Psoas muscle (tissue), 8 donors: ENCODE measurements around the gene GMPR. TPM values are rescaled to one million over a fixed set of nuclear protein-coding genes. Genes with fewer than 3 reads are reported as not detected.

Experiments used
- ATAC-seq, 4 donors: fragments of 200-7000 bp; cut with Tn5 transposase; one replicate each; pipeline ENCODE4 v1.9.1; 2020; ENCODE audit warnings: moderate library complexity in 3 of 4, mild to moderate bottlenecking in 2 of 4
- DNase-seq, 2 donors: peaks; one replicate each; pipeline ENCODE4 v3.0.0-alpha.2; 2020
- H3K27ac ChIP-seq: fragments of 200-600 bp; one replicate; pipeline ENCODE4 v1.8.0; 2022
- H3K27me3 ChIP-seq, 3 donors: fragments of 200-600 bp in 1 of 3; one replicate each; pipeline versions ENCODE4 v1.6.1 to v1.8.0; 2013 to 2022; ENCODE audit warnings: low read length in 2 of 3, mild to moderate bottlenecking in 2 of 3, moderate library complexity in 1 of 3; ENCODE audit not compliant: insufficient read depth in 3 of 3
- H3K36me3 ChIP-seq, 2 donors: fragments of 200-600 bp in 1 of 2; one replicate each; pipeline versions ENCODE4 v1.6.1 to v1.8.0; 2013 to 2022; ENCODE audit warnings: low read depth in 1 of 2, mild to moderate bottlenecking in 1 of 2, moderate library complexity in 1 of 2; ENCODE audit not compliant: insufficient read depth in 1 of 2
- H3K4me1 ChIP-seq: fragments of 200-600 bp; one replicate; pipeline ENCODE4 v1.8.0; 2022
- H3K4me3 ChIP-seq: fragments of 200-600 bp; one replicate; pipeline ENCODE4 v1.8.0; 2022; ENCODE audit warnings: mild to moderate bottlenecking
- H3K9me3 ChIP-seq: fragments of 200-600 bp; one replicate; pipeline ENCODE4 v1.8.0; 2022
- CTCF ChIP-seq: fragments of 200-600 bp; IDR thresholded peaks from one replicate; pipeline ENCODE4 v1.8.0; 2022; ENCODE audit warnings: antibody characterized with exemption
- WGBS, 3 donors: extraction: QIAGEN DNeasy Blood & Tissue Kit; methylation state at CpG; one replicate each; pipeline versions ENCODE4 v1.1.6 to v1.1.7; 2013; 5-methylcytosine and 5-hydroxymethylcytosine counted together
- intact Hi-C, 2 donors: fragments of 100-400 bp; cut with DNase I; formaldehyde crosslinking; loops; one replicate each; pipeline versions ENCODE4 v1.11.0 to v1.14.2; 2022
- polyA plus RNA-seq, 3 donors: library from polyadenylated mRNA; stranded (reverse); fragments of 200-250 nt; gene quantifications; one replicate each; pipeline ENCODE4 v1.2.3, GENCODE V29; 2013
- total RNA-seq, 4 donors: library from RNA; stranded (reverse); fragmentation: NEBNext Ultra II Directional in 2 of 4; extraction: Animal tissue kit (Norgen Biotek cat#: 25700) in 2 of 4; gene quantifications; one replicate each; pipeline versions ENCODE4 v1.2.1 to v1.2.4, GENCODE V29; 2021 to 2023
- donor health status: healthy with polysubstance abuse.
- donor health status: DM: no; HTN: no; CAD: no; lungs with moderate emphysema.
- donor health status: Bipolar disorder and iron deficiency.
- donor health status: healthy.
- donor health status: DM: yes; HTN: yes; CAD: no.
- donor health status: DM: no; HTN: no; CAD: no.
- donor health status: DM: no; HTN: no; CAD: no.
- donor health status: DM: yes; HTN: yes; CAD: no.

The GMPR gene
- total and polyA plus RNA-seq, 7 donors = 26.6 to 286 (median 230) TPM

- 79 to 91% (median 82%) methylated on average over 10 of the region's 10 CpGs for WGBS, 3 donors
- Histone ChIP-seq H3K27ac (peak overlapping the region; percentile 83), H3K9me3 (no peaks in the 10 kb centered on the region), H3K4me1 (peaks cover 79% of the 10 kb centered on the region), H3K27me3 (no peaks in the 10 kb centered on the region), H3K36me3 (no peaks in the 10 kb centered on the region), H3K4me3 (no peak overlapping the region)
- ATAC-seq (no peak), DNase-seq (no peak)
- intact Hi-C loops = loop anchor here in 1 of 2 donors (1.0 to 10.0 kb wide), 3 partner anchors 76 to 630 kb away; no protein-coding TSS in a partner anchor
- no peak for TF ChIP-seq CTCF
These were observed 96.8 kb downstream of the GMPR start for GRCh38 chr6:16335176-16335575.

GRCh38 chr6:16336056-16336818 is 97.8 kb downstream of the GMPR start:
- DNase-seq = no peak
- ATAC-seq = no peak
- no peak overlapping the region for H3K4me3 ChIP-seq
- 64 to 65% (median 65%) methylated on average over 6 of the region's 6 CpGs for WGBS, 3 donors
- no peaks in the 10 kb centered on the region for H3K36me3 ChIP-seq
- no peaks in the 10 kb centered on the region for H3K27me3 ChIP-seq
- H3K9me3 ChIP-seq = no peaks in the 10 kb centered on the region
- intact Hi-C loops = loop anchor here in 1 of 2 donors (10.0 kb wide), 2 partner anchors 339 to 629 kb away; no protein-coding TSS in a partner anchor
- no peak for TF ChIP-seq CTCF
- peak overlapping the region; percentile 83 for H3K27ac ChIP-seq
- peaks cover 79% of the 10 kb centered on the region for H3K4me1 ChIP-seq

DNA sequence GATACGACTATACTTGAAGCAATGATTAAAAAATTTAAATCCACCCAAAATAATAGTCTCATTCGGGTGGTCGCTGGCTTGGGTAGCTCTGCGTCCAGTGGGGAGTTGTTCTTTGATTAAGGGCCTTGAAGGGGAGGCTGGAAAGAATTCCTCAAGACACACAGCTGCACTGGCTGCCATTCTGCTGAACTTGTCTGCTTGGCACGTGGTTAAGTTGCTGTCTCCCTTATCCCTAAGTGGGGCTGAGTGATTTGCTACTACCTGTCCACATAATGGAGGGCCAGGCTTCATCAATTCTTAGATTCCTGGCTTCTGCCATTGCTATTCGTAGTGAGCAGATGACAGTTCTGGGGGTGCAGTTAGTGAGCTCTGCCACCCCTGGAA is 98.5 kb downstream of the GMPR start:
- DNase-seq = no peak
- ATAC-seq = no peak
- H3K4me3 ChIP-seq = no peak overlapping the region
- 50 to 58% (median 51%) methylated on average over 6 of the region's 6 CpGs for WGBS, 3 donors
- H3K36me3 ChIP-seq = no peaks in the 10 kb centered on the region
- intact Hi-C loops = loop anchor here in 1 of 2 donors (10.0 kb wide), 2 partner anchors 338 to 628 kb away; no protein-coding TSS in a partner anchor
- no peaks in the 10 kb centered on the region for H3K27me3 ChIP-seq
- no peak overlapping the region for H3K27ac ChIP-seq
- peaks cover 75% of the 10 kb centered on the region for H3K4me1 ChIP-seq
- no peaks in the 10 kb centered on the region for H3K9me3 ChIP-seq
- TF ChIP-seq CTCF = no peak

GRCh38 chr6:16337295-16337975 is 99.0 kb downstream of the GMPR start:
- intact Hi-C loops = loop anchor here in 1 of 2 donors (10.0 kb wide), 2 partner anchors 337 to 627 kb away; no protein-coding TSS in a partner anchor
- ATAC-seq (peak in 3 of 4 donors; percentile 20 to 49 (median 39)), DNase-seq (peak; percentile 93 to 95)
- Histone ChIP-seq H3K27me3 (no peaks in the 10 kb centered on the region), H3K4me3 (no peak overlapping the region), H3K27ac (no peak overlapping the region), H3K9me3 (no peaks in the 10 kb centered on the region), H3K4me1 (peaks cover 75% of the 10 kb centered on the region), H3K36me3 (no peaks in the 10 kb centered on the region)
- no peak for TF ChIP-seq CTCF
- WGBS, 3 donors = 13 to 15% (median 13%) methylated on average over 13 of the region's 13 CpGs
